ENCODE results near the gene GIPC1. TPM values are rescaled to one million over a fixed set of nuclear protein-coding genes. Genes with fewer than 3 reads are reported as not detected.

GIPC1 gene
- total RNA-seq, 1 donor from 2014 or later: 81.0 TPM

- Histone ChIP-seq H3K9me3 (no peaks in the 10 kb centered on the region), H3K36me3 (peaks cover 3 to 66% of the 10 kb centered on the region in 2 donors), H3K4me3 (no peak overlapping the region), H3K27ac (no peak overlapping the region), H3K27me3 (no peaks in the 10 kb centered on the region), H3K4me1 (peaks cover 9% of the 10 kb centered on the region)
- intact Hi-C loops (cut with DNase I): no loop called here
- DNase-seq (ENCODE audit: extremely low spot score in 2 of 2): no peak
- TF ChIP-seq CTCF (IDR thresholded peaks at IDR 0.05): no peak
- TF ChIP-seq POLR2A (IDR thresholded peaks at IDR 0.05): no peak
These were observed 52.2 kb downstream of the GIPC1 start for GRCh38 chr19:14443632-14444216.

DNA sequence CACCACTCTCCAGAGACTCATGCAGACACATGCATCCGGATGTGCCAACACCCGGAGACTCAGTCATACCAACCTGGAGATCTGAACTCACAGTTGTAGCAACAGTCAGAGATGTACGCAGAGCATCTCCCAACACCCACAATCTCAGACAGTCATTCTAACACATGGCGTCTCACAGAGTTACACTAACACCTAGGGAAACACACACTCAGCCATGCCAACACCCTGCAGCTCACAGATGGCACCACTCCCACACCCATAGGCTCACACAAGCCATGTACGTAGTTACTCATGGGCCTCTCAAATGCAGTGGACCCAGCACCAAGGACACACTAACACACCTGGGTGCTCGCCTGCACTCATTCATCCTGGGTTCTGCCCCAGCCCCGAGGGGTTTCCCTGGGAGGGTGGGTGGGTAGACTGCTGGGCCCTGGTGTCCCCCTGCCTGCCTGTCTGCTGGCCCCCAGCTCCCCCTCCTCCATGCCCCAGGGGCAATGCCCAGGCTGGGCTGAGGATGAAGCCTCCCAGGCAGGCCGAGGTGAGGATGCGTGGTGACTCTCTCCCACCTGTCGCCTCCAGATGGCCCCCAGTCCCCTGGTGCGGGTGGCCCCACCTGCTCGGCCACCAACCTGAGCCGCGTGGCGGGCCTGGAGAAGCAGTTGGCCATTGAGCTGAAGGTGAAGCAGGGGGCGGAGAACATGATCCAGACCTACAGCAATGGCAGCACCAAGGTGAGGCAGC is 52.9 kb downstream of the GIPC1 start:
- Histone ChIP-seq H3K27me3 (no peaks in the 10 kb centered on the region), H3K4me1 (peaks cover 13% of the 10 kb centered on the region), H3K27ac (no peak overlapping the region), H3K36me3 (peaks cover 3 to 62% of the 10 kb centered on the region in 2 donors), H3K4me3 (no peak overlapping the region), H3K9me3 (no peaks in the 10 kb centered on the region)
- intact Hi-C loops (cut with DNase I): no loop called here
- no peak for DNase-seq (ENCODE audit: extremely low spot score in 2 of 2)
- TF ChIP-seq POLR2AphosphoS5 (IDR thresholded peaks at IDR 0.05; ENCODE audit: insufficient read depth in 1 of 2, low read depth in 1 of 2) (no peak), POLR2A (IDR thresholded peaks at IDR 0.05) (no peak), CTCF (IDR thresholded peaks at IDR 0.05) (no peak)

- H3K9me3 ChIP-seq: no peaks in the 10 kb centered on the region
- no peak overlapping the region for H3K27ac ChIP-seq
- no peak for TF ChIP-seq POLR2A (IDR thresholded peaks at IDR 0.05)
- no peak for TF ChIP-seq POLR2AphosphoS5 (IDR thresholded peaks at IDR 0.05; ENCODE audit: insufficient read depth in 1 of 2, low read depth in 1 of 2)
- no peak for TF ChIP-seq CTCF (IDR thresholded peaks at IDR 0.05)
- no peak for DNase-seq (ENCODE audit: extremely low spot score in 2 of 2)
- peaks cover 3 to 45% of the 10 kb centered on the region in 2 donors for H3K36me3 ChIP-seq
- H3K4me3 ChIP-seq: no peak overlapping the region
- intact Hi-C loops (cut with DNase I): no loop called here
- H3K27me3 ChIP-seq: no peaks in the 10 kb centered on the region
- H3K4me1 ChIP-seq: peaks cover 18% of the 10 kb centered on the region
These were observed 54.6 kb downstream of the GIPC1 start for GRCh38 chr19:14441041-14441938.

GRCh38 chr19:14440049-14440448 is 55.9 kb downstream of the GIPC1 start:
- TF ChIP-seq POLR2AphosphoS5 (IDR thresholded peaks at IDR 0.05; ENCODE audit: insufficient read depth in 1 of 2, low read depth in 1 of 2) (peak in 1 of 2 donors; percentile 29), CTCF (IDR thresholded peaks at IDR 0.05) (no peak)
- Histone ChIP-seq H3K36me3 (peaks cover 3 to 36% of the 10 kb centered on the region in 2 donors), H3K27me3 (no peaks in the 10 kb centered on the region), H3K27ac (no peak overlapping the region), H3K4me1 (peaks cover 24% of the 10 kb centered on the region), H3K9me3 (no peaks in the 10 kb centered on the region), H3K4me3 (peak overlapping the region in 1 of 2 donors; percentile 12)
- no peak for DNase-seq (ENCODE audit: extremely low spot score in 2 of 2)
- intact Hi-C loops (cut with DNase I): no loop called here

Data from vagina (tissue), 2 donors.